IPS-20b (cell line): Measurements from ENCODE around the gene PLA2G4E.

ENCODE experiments used
- H3K27ac ChIP-seq: one replicate; pipeline ENCODE4 v1.5.1; 2013; ENCODE audit warnings: low read length
- H3K27me3 ChIP-seq: 2 replicates; pipeline ENCODE4 v1.6.1; 2013; ENCODE audit warnings: mild to moderate bottlenecking, low read length, inconsistent platforms; ENCODE audit not compliant: insufficient read depth
- H3K36me3 ChIP-seq: 2 replicates; pipeline ENCODE4 v1.6.1; 2013; ENCODE audit warnings: low read depth, mild to moderate bottlenecking, inconsistent platforms, low read length, moderate library complexity; ENCODE audit not compliant: insufficient read depth
- H3K4me1 ChIP-seq: 2 replicates; pipeline ENCODE4 v1.6.1; 2013; ENCODE audit warnings: mild to moderate bottlenecking, control low read depth, inconsistent platforms, low read length, moderate library complexity; ENCODE audit not compliant: insufficient read depth
- H3K4me3 ChIP-seq: 2 replicates; pipeline ENCODE4 v1.5.1; 2013; ENCODE audit warnings: mild to moderate bottlenecking, low read length, inconsistent platforms
- H3K9ac ChIP-seq: 2 replicates; pipeline ENCODE4 v1.6.1; 2013; ENCODE audit warnings: low read depth, mild to moderate bottlenecking, inconsistent platforms, low read length, moderate library complexity
- H3K9me3 ChIP-seq: 2 replicates; pipeline ENCODE4 v1.6.1; 2013; ENCODE audit warnings: mild to moderate bottlenecking, low read depth, low read length, inconsistent platforms; ENCODE audit not compliant: insufficient read depth

PLA2G4E gene

DNA sequence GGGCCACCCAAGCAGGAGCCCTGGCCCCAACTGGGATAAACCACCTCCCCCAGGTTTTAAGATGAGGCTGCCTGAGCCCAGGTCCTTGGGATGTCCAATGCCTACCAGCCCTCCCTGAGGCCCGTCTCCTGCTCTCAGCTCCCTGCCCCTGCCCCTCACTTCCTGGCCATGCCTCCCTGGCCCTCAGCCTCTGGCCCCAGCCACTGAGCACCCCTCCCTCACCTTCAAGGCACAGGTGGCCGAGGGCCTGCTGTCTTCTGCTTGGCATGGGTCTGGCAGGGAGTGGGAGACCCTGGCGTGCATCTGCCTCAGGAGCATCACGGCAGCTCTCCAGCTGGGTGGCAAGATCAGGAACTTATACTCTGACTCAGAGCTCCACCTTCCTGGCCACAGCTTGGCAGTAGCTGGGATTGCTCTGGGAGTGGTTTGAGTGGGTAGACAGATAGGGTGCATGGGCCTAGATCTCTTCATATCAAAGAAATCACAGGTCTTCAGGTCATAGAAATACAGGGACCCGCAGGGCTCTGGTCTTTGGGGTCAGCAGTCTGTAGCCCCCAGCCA is at the start of gene PLA2G4E:
Gene PLA2G4E (minus strand): TSS at position 330 of the 561 bp plus-strand sequence. CDS start 12 bp downstream, at position 318.
- Histone ChIP-seq H3K9ac (no peak within 1 kb of the TSS), H3K9me3 (peaks cover 34% of the 10 kb centered on the region), H3K4me3 (no peak within 1 kb of the TSS), H3K27me3 (no peaks in the 10 kb centered on the region), H3K4me1 (no peaks in the 10 kb centered on the region), H3K27ac (no peak within 1 kb of the TSS), H3K36me3 (no peaks in the 10 kb centered on the region)

DNA sequence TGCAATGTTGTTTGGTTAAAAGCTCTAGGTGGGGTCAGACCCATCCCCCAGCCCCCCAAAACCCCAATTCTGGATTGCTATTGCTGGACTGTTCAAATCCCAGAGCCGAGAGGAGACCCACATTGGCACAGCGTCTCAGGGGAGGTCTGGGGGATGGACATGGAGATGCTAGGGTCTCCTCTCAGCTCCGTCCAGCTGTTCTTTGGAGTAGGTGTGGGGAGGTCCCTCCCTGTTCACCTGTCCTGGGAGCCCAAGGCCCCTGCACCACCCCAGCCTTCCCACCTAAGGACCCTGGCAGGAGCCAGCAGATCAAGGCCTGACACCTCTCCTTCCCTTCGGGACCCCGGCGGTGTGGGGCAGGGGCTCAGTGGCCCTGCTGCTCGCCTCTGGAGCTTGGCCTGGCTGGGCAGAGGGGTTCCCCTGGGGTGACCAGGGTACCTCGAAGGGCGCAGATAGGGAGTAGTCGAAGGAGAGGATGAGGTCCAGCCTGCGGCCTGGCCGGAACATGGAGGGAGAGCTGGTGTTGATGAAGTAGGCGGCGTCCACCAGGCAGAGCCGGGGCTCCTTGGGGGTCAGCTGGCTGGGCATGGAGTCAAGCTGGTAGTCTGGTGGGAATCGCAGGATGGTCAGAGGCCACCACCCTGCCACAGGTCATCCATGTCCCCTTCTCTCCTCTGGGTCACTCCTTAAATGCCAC is 49.6 kb upstream of the PLA2G4E start:
- H3K27me3 ChIP-seq, result no peaks in the 10 kb centered on the region
- no peak overlapping the region for H3K9ac ChIP-seq
- no peaks in the 10 kb centered on the region for H3K36me3 ChIP-seq
- no peak overlapping the region for H3K27ac ChIP-seq
- no peaks in the 10 kb centered on the region for H3K4me1 ChIP-seq
- no peaks in the 10 kb centered on the region for H3K9me3 ChIP-seq
- H3K4me3 ChIP-seq, result no peak overlapping the region

DNA sequence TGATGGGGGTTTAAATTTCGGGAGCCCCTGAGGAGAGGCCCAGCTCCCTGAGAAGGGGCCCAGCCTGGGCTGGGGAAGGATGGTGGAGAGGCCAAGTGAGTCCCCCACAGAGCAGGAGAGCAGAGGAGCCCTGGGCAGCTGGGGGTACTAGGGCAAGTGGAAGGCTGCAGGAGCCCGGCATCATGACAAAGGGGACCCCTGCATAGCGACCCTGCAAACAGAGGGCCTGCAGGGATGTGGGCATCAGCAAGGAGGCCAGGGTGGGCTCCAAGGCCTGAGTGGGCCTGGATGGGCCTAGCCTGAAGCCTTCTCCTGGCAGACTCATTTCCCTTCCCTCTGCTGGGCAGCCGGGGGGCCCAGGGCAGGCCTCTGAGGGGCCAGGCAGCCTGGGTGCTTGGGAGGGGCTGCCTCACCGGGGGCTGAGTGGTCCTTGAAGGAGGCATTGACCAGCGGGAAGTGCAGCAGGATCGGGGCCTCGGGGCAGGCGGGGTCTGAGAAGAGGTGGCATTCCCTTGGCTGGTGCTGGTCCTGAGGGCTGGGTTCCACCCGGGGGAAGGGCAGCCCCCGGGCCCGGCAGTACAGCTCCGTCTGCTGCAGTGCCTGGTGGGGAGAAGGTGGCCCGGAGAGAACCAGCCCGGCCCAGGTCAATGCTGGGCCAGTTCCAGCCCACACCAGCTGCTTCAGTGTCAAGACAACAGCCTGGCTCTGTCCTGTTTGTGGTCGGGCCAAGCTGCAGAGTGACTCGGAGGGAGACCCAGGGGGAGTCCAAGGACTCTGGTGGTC is 48.8 kb upstream of the PLA2G4E start:
- no peaks in the 10 kb centered on the region for H3K9me3 ChIP-seq
- no peak overlapping the region for H3K4me3 ChIP-seq
- H3K27ac ChIP-seq, result no peak overlapping the region
- H3K36me3 ChIP-seq, result no peaks in the 10 kb centered on the region
- no peak overlapping the region for H3K9ac ChIP-seq
- no peaks in the 10 kb centered on the region for H3K27me3 ChIP-seq
- no peaks in the 10 kb centered on the region for H3K4me1 ChIP-seq

- H3K36me3 ChIP-seq, result no peaks in the 10 kb centered on the region
- H3K27me3 ChIP-seq, result no peaks in the 10 kb centered on the region
- no peak overlapping the region for H3K4me3 ChIP-seq
- no peaks in the 10 kb centered on the region for H3K4me1 ChIP-seq
- no peak overlapping the region for H3K9ac ChIP-seq
- H3K27ac ChIP-seq, result no peak overlapping the region
- H3K9me3 ChIP-seq, result no peaks in the 10 kb centered on the region
Observed at GRCh38 chr15:42069025-42069424, 48.2 kb upstream of the PLA2G4E start.

- Histone ChIP-seq H3K27ac (no peak overlapping the region), H3K9me3 (no peaks in the 10 kb centered on the region), H3K27me3 (no peaks in the 10 kb centered on the region), H3K36me3 (no peaks in the 10 kb centered on the region), H3K4me3 (no peak overlapping the region), H3K4me1 (no peaks in the 10 kb centered on the region), H3K9ac (no peak overlapping the region)
Observed at GRCh38 chr15:42068601-42069000, 47.8 kb upstream of the PLA2G4E start.

DNA sequence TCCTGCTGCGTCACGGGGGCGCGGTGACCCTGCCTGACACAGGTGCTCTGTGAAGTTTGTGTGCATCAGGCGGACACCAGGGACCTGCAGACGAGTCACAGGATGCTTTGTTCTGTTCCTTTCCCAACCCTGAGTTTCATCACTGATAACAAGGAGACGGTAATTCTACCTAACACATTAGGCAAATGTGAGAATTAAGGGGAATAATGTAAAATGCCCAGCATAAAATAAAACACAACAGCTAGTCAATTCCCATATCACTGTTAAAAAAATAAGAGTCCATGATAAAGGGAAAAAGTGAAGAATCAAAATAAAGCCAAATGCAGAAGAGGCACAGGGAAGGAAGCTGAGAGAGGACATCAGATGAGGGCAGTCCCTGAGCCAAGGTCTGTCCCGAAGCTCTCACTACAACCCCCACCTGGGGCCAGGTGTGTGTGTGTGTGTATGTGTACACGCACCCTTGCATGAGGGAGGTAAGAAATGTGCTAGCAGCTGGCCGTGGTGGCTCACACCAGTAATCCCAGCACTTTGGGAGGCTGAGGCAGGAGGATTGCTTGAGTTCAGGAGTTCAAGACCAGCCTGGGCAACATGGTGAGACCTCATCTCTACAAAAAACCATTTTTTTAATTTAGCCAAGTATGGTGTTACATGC is 46.0 kb upstream of the PLA2G4E start:
- Histone ChIP-seq H3K4me1 (no peaks in the 10 kb centered on the region), H3K9me3 (no peaks in the 10 kb centered on the region), H3K36me3 (no peaks in the 10 kb centered on the region), H3K9ac (no peak overlapping the region), H3K4me3 (no peak overlapping the region), H3K27me3 (no peaks in the 10 kb centered on the region), H3K27ac (no peak overlapping the region)

GRCh38 chr15:42065468-42065867 is 44.6 kb upstream of the PLA2G4E start:
- no peaks in the 10 kb centered on the region for H3K9me3 ChIP-seq
- H3K4me1 ChIP-seq, result no peaks in the 10 kb centered on the region
- H3K4me3 ChIP-seq, result no peak overlapping the region
- no peaks in the 10 kb centered on the region for H3K36me3 ChIP-seq
- no peak overlapping the region for H3K27ac ChIP-seq
- no peak overlapping the region for H3K9ac ChIP-seq
- H3K27me3 ChIP-seq, result no peaks in the 10 kb centered on the region

- Histone ChIP-seq H3K36me3 (no peaks in the 10 kb centered on the region), H3K9ac (no peak overlapping the region), H3K27ac (no peak overlapping the region), H3K4me3 (no peak overlapping the region), H3K9me3 (no peaks in the 10 kb centered on the region), H3K27me3 (no peaks in the 10 kb centered on the region), H3K4me1 (no peaks in the 10 kb centered on the region)
Observed at GRCh38 chr15:42065033-42065432, 44.2 kb upstream of the PLA2G4E start.

DNA sequence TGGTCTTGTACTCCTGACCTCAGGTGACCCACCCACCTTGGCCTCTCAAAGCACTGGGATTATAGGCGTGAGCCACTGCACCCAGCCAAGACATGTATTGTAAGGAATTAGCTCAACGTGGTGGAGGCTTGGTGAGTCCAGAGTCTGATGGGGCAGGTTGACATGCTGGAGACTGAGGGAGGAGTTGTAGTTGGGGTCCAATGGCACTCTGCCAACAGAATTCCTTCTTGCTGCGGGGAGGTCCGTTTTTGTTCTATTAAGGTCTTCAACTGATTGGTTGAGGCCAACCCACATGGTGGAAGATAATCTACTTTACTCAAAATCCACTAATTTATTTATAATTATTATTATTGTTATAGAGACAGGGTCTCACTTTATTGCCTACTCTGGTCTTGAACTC is 43.4 kb upstream of the PLA2G4E start:
- H3K4me3 ChIP-seq, result no peak overlapping the region

GRCh38 chr15:42063122-42063848 is 42.4 kb upstream of the PLA2G4E start:
- H3K27me3 ChIP-seq, result no peaks in the 10 kb centered on the region
- H3K27ac ChIP-seq, result no peak overlapping the region
- no peak overlapping the region for H3K4me3 ChIP-seq
- no peak overlapping the region for H3K9ac ChIP-seq
- H3K36me3 ChIP-seq, result no peaks in the 10 kb centered on the region
- H3K9me3 ChIP-seq, result no peaks in the 10 kb centered on the region
- H3K4me1 ChIP-seq, result no peaks in the 10 kb centered on the region

More for the DNA sequence above, 43.4 kb upstream of the PLA2G4E start:
- Histone ChIP-seq H3K9ac (no peak overlapping the region), H3K4me1 (no peaks in the 10 kb centered on the region), H3K27me3 (no peaks in the 10 kb centered on the region), H3K27ac (no peak overlapping the region), H3K9me3 (no peaks in the 10 kb centered on the region), H3K36me3 (no peaks in the 10 kb centered on the region)

GRCh38 chr15:42062284-42062806 is 41.5 kb upstream of the PLA2G4E start:
- H3K36me3 ChIP-seq, result no peaks in the 10 kb centered on the region
- no peak overlapping the region for H3K27ac ChIP-seq
- no peak overlapping the region for H3K9ac ChIP-seq

More at GRCh38 chr15:42062284-42062806, 41.5 kb upstream of the PLA2G4E start:
- H3K4me3 ChIP-seq, result no peak overlapping the region
- H3K27me3 ChIP-seq, result peaks cover 6% of the 10 kb centered on the region; the same call in 1 of the 2 replicates
- no peaks in the 10 kb centered on the region for H3K9me3 ChIP-seq
- no peaks in the 10 kb centered on the region for H3K4me1 ChIP-seq
